ENCODE results near the gene ZHX3.

ZHX3 gene

DNA sequence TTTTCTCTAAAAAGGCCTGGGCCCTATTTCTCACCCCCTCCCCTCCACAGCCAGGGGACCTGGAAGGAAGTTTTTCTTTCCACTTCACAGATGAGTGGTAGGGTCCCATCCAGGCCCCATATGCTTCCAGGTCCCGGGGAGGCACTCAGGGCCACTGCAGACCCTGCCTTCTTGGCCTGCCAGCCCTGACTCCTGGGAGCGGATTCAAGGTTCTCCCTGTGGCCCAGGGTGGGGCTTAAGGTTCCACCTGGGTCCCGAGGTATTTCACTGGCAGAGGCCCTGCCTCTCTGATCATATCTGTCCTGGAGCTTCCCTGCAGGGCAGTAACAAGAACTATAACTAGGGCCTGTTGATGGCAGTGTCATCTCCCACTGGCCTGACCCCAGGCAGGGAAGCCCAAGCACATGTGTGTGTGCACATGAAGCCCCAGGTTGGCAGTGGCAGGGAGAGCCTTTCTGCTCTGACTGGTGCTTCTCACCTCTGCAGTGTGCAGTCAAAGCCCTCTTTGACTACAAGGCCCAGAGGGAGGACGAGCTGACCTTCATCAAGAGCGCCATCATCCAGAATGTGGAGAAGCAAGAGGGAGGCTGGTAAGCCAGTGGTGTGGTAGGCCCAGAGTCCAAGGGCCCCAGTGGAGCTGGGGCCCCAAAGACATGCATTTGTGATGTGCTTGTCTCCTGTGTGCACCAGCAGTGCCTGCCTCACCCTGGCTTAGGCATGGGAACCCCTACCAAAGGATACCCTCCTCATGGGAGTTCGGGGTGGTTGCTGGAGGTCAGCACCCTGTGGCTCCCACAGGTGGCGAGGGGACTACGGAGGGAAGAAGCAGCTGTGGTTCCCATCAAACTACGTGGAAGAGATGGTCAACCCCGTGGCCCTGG, 149.0 kb downstream of the ZHX3 start:
- DNase-seq: no peak

DNA sequence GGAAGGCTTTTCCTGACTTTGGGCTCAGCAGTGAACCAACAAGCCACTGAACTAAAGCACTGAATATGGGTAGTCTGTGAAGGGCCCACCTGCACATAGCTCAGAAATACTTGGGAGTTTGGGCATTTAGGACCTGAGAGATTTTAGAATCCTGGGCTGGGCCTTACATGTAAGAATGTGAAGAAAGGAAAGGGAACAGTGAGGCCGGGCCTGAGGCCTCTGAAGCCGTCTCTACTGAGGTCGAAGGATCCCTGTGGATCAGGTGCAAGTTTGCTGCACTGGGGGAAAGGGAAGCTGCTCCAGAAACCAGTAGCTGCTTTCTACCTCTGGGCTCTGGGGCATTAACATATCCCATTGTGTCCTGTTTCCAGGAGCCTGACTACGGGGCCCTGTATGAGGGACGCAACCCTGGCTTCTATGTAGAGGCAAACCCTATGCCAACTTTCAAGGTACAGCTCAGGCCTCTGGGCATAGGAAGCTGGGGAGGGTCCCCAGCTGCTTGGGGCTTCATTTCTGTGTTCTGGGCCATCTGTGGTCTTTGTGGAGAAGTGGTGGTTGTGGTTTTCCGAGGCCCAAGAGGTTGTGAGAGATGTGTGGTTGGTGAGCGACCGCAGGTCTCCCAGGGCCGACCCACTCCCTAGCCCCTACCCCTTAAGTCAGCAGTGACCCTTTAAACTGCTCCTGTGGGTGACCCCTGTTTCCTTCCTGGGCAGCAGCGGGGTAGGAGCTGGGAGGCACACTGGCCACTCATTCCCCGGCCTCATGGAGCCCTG, 149.9 kb downstream of the ZHX3 start:
- peak; percentile 33 for DNase-seq

DNA sequence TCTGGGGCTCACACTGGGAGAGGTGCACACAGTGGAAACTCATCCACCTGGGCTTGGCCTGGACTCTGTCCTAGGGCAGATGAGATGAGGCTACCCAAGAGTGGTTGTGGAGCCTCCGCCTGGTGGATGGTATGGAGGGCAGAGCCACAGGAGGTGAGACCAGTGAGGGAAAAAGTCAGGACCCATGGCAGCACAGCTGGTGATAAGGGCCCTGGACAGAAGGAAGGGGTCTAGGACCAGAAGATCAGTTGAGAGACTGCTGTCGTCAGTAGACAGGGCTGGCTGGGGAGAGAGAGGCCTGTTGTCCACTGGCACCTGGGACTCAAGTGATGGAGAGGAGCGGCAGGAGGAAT, 150.4 kb downstream of the ZHX3 start:
- DNase-seq: no peak

DNA sequence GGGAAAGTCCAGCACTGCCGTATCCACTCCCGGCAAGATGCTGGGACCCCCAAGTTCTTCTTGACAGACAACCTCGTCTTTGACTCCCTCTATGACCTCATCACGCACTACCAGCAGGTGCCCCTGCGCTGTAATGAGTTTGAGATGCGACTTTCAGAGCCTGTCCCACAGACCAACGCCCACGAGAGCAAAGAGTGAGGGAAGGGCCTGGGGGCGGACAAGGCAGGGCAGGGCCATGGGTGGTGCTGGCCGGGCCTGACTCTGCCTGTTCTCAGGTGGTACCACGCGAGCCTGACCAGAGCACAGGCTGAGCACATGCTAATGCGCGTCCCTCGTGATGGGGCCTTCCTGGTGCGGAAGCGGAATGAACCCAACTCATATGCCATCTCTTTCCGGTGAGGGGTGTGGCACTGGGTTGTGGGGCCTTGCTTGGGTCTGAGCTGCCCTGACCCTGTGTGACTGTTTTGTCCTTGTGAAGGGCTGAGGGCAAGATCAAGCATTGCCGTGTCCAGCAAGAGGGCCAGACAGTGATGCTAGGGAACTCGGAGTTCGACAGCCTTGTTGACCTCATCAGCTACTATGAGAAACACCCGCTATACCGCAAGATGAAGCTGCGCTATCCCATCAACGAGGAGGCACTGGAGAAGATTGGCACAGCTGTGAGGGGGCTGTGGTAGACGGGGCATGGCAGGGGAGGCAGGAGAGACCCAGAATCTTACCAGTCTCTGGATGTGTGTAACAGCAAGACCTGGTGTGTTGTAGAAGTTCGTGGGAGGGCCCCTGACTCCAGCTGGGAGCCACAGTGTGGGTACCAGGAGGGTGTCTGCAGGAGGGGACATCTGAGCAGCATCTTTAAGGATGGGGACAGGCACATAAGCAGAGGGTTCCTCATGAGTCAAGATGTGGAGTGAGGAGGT, 151.1 kb downstream of the ZHX3 start:
- no peak for DNase-seq

DNA sequence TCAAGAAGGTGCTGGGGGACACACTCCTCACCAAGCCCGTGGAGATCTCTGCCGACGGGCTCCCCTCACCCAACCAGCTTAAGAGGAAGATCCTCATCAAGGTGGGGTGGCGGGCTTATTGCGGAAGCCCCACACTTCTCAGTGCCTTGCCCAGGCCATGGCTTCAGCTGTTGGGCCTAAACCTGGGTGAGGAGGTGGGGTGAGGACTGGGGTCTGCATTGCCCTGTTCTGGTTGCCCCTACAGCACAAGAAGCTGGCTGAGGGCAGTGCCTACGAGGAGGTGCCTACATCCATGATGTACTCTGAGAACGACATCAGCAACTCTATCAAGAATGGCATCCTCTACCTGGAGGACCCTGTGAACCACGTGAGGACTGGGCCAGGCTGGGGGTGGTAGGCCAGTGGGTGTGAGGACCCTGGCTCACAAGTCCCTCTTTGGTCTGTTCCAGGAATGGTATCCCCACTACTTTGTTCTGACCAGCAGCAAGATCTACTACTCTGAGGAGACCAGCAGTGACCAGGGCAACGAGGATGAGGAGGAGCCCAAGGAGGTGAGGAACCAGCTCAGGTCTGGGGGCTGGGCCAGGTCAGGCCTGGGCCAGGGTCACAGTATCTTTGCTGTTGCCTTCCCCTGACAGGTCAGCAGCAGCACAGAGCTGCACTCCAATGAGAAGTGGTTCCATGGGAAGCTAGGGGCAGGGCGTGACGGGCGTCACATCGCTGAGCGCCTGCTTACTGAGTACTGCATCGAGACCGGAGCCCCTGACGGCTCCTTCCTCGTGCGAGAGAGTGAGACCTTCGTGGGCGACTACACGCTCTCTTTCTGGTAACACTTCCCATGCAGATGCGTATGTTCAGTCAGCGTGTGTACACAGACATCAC, 152.3 kb downstream of the ZHX3 start:
- no peak for DNase-seq

DNA sequence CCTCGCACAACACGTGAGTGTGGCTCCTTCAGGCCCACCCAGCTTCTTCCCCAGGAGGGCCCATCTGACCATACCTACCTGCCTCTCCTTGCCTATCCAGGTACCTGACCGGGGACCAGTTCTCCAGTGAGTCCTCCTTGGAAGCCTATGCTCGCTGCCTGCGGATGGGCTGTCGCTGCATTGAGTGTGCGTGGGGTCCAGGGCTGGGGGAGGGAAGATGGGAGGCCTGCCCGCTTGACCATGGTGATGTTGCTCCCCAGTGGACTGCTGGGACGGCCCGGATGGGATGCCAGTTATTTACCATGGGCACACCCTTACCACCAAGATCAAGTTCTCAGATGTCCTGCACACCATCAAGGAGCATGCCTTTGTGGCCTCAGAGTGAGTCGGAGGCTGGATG, 153.7 kb downstream of the ZHX3 start:
- no peak for DNase-seq

DNA sequence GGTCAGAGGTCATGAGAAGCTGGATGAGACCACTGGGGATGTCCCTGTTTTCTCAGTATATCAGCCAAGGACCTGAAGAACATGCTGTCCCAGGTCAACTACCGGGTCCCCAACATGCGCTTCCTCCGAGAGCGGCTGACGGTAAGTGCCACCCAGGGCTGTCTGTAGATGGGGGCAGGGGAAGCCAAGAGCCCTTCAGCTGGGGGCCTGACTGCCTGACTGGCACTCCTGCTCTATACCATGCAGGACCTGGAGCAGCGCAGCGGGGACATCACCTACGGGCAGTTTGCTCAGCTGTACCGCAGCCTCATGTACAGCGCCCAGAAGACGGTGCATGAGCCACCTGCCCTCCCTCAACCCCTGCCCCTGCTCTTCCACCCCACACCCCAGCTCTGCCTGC, 155.1 kb downstream of the ZHX3 start:
- DNase-seq: no peak

DNA sequence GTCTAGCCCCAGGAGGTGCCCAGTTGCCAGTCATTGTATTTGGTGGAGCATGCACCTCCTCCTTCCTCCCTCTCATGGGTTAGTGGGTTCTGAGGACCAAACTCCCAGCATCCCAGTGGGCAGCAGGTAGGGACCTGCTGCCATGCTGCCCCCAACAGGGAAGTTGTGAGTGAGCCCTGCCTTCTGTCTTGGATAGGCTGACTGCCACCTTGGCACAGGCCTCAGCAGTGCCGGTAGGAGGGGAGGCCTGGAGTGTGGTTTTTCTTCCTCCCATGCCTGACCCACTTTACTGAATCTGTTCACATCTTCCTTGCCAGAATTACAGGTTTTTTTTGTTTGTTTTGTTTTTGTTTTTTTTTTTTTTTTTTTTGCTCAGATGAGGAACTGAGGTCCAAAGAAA, 155.6 kb downstream of the ZHX3 start:
- no peak for DNase-seq

DNA sequence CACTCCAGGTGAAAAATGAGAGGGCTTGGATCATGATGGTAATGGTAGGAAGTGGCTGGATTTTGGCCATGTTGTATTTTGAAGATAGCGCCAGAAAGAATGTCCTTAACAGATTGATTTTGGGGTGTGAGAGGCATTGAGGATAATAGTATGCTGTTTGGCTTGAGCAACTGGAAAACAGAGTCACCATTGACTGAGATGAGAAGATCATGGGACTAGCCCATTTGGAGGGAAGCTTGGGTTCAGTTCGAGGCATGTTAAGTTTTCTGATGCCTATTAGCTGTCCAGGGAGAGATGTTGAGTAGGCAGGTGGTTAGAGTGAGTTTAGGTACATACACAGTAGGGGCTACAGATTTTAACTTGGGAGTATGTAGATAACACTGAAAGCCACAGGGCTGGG, 156.8 kb downstream of the ZHX3 start:
- DNase-seq: no peak

DNA sequence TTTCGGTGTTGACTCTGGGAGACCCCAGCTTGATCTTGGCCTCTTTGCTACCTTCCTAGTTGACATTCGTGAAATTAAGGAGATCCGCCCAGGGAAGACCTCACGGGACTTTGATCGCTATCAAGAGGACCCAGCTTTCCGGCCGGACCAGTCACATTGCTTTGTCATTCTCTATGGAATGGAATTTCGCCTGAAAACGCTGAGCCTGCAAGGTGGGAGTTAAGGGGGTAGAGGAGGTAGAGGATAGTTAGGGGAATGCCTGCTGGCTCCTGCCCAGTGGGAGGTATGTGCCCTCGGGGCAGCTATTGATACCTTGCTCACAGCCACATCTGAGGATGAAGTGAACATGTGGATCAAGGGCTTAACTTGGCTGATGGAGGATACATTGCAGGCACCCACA, 158.0 kb downstream of the ZHX3 start:
- DNase-seq: no peak

DNA sequence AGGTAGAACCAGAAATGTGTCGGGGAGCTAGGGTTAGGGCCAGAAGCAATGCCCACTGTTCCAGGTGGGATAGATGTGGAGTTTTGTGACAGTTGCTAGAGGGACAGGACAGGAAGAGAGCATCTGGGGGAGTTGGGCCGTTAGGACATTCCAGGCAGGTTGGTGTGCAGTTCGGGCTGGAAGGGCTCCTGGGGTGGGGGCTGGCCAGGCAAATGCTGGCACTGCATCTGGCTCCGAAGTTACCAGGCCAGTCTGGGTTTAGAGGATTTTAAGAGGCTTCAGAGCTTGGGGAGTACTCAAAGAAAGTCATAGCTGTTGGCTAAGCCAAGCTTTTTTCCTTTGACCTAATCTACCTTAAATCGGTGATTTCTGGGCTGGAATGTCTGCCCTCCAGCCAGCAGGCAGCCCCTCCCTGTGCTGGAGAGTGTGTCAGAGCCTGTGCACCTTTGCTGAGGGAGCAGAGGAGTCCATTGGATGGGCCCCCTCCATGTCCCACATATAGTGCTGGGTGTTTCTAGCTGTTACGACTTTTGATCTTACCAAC, 159.4 kb downstream of the ZHX3 start:
- no peak for DNase-seq

DNA sequence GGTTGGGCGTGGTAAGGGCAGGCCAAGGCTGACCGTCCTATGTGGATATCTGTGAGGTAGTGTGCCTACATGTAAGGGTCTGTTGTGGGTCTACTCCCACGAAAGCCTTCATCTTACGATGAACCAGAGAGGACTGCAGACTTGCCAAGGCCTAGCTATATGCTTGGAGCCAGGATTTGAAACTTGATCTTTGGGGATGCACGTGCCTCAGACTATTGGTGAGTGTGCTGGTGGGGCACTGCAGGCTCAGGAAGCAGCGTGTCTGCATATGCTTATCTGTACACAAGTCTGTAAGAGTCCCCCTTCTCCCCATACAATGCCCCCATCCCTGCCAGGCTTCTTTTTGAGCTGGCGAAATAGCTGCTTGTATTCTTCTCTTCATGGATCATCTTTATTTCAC, 162.3 kb downstream of the ZHX3 start:
- no peak for DNase-seq

DNA sequence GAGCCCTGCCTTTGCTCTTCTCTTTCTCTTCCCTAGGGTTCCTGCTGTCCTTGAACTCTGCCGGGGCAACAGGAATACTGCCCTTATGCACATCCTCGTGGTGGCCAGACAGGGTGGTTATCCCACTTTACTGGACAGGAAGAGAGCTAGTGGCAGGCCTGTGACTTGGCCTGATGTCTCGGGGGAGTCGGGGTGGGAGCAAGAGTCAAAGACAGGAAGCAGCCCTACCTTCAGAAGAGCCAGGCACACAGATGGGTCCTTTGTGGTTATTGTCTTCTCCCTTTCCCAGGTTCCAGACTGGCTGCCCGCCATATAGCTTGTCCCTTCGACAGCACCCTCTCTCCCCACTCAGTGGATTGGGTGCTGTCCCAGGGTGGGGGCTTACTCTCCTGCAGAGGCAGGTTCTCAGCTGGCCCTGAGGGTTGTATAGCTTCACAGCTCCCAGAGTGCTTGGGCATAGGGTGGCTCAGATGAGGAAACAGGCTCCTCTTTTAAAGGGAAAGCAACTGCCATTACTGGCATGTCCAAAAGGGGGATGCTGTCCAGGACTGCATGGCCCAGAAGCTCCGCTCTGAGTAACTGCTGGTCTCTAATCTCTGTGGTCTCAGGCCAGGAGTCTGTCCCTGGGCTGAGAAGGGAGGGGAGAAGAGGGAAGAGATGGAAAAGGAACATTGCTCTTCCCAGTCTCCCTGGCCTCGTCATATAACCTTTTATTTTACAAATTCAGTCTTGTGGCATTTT, 162.9 kb downstream of the ZHX3 start:
- no peak for DNase-seq

DNA sequence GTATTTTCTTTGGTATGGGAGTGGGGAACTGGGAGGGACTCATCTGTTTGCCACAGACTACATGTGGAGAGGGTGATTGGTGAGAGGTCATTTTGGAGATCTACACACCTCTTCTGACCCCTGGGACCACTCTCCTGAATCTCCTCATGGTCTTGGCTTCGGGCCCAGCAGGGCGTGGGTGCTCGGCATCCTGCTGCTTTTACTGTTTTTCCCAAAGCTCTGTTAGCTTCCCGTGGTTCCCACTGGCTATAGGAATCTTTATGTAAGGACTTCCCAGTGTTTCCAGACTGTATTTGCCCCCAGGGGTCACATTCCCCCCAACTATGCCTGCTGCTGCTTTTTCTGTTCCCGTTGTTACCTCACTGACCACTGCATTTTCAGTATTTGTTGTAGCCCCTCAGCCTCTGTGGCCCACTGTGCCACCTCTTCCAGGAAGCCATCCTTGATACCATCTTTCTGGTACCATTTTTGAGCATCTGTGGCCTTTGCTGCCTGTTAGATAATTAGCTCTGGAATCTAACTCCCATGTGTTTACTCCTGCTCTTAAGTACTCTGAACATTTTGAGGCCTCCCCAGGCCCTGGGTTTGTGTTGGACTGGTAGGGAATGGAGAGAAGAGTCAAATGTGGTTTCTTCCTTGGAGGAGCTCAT, 165.3 kb downstream of the ZHX3 start:
- no peak for DNase-seq

DNA sequence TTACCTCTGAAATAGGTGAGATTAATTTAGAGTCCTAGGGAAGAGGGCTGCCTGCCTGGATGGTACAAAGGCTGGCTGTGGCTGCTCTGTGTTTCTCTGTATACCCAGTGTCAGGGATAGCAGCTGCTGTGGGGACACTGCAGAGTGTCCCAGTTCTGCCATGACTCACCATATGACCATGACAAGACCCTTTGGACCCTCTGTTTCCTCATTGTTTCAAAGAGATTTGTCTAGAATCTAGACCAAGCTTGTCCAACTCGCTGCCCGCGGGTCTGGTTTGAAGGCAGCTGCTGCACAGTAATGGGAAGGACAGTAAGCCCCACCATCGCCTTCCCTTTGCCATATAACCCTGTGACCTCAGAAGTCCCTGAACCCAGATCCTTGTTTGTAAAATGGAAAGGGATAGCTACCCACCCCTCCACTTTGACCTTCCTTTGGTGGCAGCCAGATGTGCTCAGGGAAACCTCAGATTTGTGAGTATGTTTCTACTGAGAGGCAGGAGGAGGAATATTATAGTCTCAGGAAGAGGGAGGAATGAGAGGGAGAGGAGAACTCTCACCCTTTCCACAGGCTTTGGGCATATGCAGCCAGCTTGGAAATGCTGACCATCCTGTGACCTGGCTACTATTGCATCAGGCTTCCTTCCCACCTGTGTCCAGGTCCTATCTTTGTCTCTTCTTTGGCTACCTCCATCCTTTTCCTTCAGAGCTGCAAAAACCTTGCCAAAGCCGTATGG, 166.2 kb downstream of the ZHX3 start:
- no peak for DNase-seq

DNA sequence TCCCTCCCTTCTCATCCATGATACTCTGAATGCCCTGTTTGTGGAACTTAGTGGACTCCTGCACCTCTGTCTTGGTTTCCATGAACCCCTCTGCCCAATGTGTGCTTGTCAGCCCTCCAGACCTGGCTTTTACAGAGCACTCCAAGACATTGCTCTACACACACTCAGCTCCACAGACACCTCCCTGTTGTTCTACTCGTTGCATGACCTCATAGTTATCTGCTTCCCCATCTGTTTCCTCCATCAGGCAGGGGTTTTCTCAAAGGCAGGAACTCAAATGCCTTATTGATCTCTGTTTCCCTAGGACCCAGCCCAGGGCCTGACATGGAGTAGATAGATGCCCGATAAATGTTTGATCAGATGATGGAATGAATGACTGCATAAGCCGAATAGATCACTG, 166.9 kb downstream of the ZHX3 start:
- peak; percentile 47 for DNase-seq

DNA sequence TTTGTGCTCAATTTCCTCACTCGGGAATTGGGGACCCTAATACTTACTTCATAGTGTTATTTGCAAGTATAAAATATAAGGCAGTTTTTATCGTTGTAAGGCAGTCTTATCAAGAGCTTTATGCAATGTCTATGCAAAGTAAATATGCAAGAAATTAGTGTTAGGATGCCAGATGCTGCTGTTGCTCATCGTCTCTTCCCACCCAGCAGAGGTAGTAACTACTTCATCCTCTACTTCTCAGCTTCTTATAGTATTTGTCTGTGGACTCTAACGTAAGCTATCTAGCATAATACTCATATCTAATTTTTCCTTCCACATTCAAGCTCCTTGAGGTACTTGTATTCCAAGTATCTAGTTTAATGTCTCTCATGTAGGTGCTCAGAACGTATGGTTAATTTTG, 168.6 kb downstream of the ZHX3 start:
- no peak for DNase-seq

DNA sequence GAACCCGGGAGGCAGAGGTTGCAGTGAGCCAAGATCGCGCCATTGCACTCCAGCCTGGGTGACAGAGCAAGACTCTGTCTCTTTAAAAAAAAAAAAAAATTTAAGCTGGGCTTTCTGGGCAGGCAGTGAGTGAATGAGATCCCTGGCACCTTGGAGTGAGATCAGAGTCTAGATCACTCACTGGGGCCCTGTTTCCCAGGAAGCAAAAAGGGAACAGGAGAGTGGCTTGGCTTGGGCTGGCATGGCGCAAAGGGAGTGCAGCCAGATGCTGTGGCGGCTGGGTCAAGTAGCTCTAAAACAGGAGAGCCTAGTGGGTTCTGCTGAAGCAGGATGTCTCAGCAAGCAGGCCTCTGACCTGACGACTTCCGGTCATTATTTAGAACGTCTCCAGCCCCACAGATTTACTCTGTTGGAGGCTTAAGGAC, 169.8 kb downstream of the ZHX3 start:
- DNase-seq: no peak

DNA sequence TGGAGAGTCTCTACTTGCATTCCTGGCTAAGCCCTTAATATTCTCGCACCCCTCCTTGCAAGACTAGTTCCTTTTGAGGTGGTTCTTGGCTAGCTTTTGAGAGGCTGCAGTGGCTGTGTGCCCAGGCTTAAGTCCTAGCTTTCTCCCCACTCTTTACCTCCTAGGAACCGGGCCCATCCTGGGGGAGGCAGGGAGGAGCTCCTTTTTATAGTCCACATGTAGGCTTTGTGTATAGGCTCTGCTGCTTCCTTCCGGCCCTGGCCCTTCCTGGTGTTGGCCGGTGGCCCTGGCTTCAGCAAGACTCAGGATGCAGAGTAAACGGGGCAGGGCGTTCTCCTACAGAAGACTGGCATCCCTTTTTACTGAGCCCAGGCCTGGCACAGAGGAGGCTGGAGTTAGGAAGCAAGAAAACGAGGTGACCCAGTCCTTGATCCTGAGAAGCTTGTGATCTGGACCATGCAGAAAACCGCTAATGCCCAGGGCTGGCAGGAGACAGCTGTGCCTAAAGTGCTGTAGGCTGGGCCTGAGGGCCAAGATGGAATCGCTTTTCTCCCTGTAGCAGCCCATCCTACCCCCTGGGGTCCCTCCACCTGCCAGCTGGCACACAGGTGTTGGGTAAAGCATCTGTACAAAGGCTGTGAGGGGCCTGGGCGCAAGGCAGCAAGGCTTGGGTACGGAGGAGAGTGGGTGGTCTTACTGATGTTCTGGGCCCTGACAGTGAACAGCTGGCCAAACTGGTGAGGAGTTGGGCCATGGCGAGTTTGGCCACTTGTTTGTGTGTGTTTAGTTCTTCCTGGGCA, 171.5 kb downstream of the ZHX3 start:
- no peak for DNase-seq
